Amniotic stem cell (primary cell): Measurements from ENCODE around the gene FRG2.
"Not testable (repeated sequence)": the region's sequence is repeated elsewhere in the genome, so short reads cannot be mapped to it uniquely, and the experiment has no call there.

Experiments
- DNase-seq: peaks from one replicate; lab custom pipeline; 2025; lab: John Stamatoyannopoulos, UW

The FRG2 gene

GRCh38 chr4:190027156-190027555 lies at the start of gene FRG2:
Gene FRG2 (minus strand): TSS chr4:190027256. CDS start chr4:190027204, 52 bp downstream.
- not testable (repeated sequence) for DNase-seq

- DNase-seq = not testable (repeated sequence)
Measured at GRCh38 chr4:190068351-190068750, 41.3 kb upstream of the FRG2 start.

- not testable (repeated sequence) for DNase-seq
Measured at GRCh38 chr4:190064805-190065204, 37.7 kb upstream of the FRG2 start.

DNA sequence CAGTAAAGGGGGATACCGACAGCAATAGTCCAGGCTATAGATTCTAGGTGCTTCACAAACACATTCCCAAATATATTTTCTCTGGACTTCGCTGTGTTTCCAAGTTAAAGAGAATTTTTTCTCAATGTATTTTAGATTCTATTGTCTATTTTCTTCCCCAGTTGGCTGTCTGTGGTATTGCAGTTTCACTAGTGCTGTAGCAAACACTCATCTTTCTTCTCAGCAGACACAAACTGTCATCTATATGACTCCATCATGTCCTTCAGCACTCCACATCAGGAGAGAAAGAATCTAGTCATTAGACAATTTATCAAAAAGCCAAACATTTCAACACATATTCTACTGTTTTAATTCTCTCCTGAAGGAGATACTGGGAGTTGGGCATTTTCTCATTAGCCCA lies 37.3 kb upstream of the FRG2 start, which contains the start of gene DBET:
Gene DBET, plus strand, starts transcription at position 161 of the 400 bp plus-strand sequence.
- DNase-seq = not testable (repeated sequence)

DNA sequence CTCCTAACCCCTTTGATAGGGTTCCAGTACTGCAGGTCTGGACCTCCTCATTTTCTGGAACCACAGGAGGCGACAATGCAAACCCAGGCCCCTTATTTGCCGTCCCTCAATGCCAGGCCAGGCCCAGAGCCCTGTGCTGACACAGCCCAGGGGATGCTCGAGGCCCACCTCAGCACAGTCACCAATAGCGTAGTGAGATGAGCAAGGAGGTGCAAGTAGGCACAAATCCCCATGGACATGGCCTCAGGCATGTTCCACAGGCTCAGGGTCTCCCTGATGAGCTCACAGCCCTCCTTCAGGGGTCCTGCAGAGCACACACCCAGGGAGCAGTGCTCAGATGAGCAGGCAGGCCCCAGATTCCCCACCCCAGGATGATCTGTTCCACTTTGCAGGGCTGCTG lies 31.9 kb upstream of the FRG2 start:
- not testable (repeated sequence) for DNase-seq

- not testable (repeated sequence) for DNase-seq
Measured at GRCh38 chr4:190049378-190050239, 22.6 kb upstream of the FRG2 start.

DNA sequence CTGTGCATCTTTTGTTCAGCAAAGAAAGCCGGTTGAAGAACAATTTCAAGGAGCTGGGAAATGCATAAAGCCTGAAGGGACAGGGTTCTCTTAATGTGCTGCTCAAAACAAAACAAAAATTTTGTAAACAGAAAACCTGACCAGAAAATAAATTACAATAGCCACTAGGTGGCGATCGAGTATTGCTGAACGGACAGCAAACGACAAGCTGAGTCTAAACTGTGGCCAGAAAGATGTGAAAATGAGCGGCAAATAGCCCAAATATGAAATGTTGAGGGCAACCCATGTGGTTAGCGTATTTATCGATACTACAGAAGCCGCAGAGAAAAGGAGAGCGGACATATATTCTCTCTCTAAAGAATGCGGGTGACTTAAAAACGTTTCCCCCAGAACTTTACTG lies 20.6 kb upstream of the FRG2 start:
- DNase-seq = not testable (repeated sequence)

DNA sequence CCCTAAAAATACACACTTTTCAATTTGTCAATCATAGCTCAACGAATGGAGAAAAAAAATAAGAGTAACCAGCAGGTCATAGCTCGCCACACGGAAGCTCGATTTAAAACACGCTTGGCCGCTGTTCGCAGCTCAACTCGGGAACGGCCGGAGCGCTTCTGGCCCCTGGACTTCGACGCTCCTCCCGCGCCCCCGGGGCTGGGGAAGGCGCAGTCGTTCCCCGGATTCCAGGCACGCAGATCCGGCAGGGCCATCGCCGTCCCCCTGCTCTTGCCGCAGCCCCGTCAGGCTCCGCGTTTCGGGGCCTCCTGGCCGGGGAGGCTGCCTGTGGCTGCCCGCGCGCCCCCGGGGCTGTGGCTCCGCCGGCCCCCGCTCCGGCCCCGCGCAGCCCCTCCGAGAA lies 13.8 kb upstream of the FRG2 start:
- not testable (repeated sequence) for DNase-seq

GRCh38 chr4:190037704-190038388 lies 10.8 kb upstream of the FRG2 start:
- not testable (repeated sequence) for DNase-seq

DNA sequence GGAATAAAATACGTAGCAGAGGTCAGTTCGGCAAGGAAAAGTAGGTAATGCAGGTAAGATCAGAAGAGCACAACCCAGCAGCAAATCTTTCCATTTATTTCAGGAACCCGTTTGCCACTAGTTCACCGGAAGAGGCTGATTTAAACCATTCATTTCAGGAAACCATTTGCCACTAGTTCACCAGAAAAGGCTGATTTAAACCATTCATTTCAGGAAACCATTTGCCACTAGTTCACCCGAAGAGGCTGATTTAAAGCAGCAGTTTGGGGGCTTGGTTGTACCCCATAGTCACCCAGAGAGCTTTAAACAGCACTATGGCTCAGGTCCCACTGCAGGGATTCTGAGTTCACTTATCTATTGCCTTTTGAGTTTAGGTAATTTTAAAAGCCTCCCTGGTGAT lies 4.2 kb upstream of the FRG2 start:
- DNase-seq = not testable (repeated sequence)

GRCh38 chr4:190022614-190023281 lies 4.3 kb downstream of the FRG2 start:
- not testable (repeated sequence) for DNase-seq

- not testable (repeated sequence) for DNase-seq
Measured at GRCh38 chr4:190021973-190022372, 5.1 kb downstream of the FRG2 start.

DNA sequence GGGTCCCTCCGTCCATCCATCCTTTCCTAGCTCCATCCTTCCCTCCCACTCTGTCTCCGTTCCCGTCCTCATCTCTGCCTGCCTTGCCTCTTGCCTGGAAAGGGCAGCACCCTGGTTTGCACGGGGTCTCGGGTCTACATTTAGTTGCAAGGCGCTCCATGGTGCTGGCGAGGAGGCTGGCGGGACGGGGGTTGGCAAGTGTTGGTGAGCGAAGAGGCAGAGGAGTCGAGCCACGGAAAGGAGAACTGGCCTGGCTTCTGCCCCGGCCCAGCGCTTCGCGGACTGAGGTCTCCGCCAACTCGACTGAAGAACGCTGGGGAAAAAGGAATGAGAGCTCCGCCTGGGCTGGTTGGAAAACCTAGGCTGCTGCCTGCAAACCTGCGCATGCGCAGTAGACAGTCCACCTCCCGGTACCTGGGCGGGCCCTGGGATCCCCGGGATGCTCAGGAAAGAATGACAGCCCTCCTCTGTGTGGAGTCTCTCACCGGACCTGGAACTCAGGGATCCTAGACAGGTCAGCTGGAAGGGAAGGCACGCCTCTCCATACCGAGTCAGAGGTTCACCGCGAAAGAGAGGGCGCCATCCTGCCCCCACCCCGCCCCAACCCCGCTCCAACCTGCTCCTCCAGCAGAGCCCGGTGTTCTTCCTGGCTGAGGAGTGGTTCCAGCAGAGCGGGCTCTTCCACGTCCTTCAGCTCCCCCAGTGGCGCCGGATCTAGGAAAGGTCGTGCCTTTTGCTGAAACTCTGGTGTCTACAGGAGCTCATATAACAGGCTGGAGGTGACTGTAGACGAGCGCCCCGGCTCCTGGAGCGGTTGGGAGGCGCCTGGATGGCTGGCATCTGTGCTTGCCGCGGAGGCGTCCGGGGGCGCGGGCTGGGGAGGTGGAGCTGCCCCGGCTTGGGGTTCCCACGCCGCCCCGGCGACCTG lies 6.0 kb downstream of the FRG2 start:
- no peak for DNase-seq

- DNase-seq = not testable (repeated sequence)
Measured at GRCh38 chr4:190019859-190020463, 7.1 kb downstream of the FRG2 start.

GRCh38 chr4:190019023-190019858 lies 7.8 kb downstream of the FRG2 start:
- no peak for DNase-seq

GRCh38 chr4:190018201-190018920 lies 8.7 kb downstream of the FRG2 start:
- DNase-seq = no peak

- DNase-seq = no peak
Measured at GRCh38 chr4:190017357-190018200, 9.5 kb downstream of the FRG2 start.
